A204.1 (cell line): ENCODE results near the gene EVC.

Experiments used
- FAIRE-seq: peaks from 2 replicates; lab custom pipeline; 2012; peaks lifted over from hg19 to GRCh38; lab: Jason Lieb, UNC

Gene EVC

GRCh38 chr4:5732158-5732557, 21.2 kb downstream of the EVC start:
- FAIRE-seq, result no peak

GRCh38 chr4:5734853-5735252, 23.9 kb downstream of the EVC start:
- FAIRE-seq, result no peak

GRCh38 chr4:5735463-5735862, 24.5 kb downstream of the EVC start:
- FAIRE-seq, result no peak

- FAIRE-seq, result no peak
These were observed 27.1 kb downstream of the EVC start for GRCh38 chr4:5738061-5738460.

- no peak for FAIRE-seq
These were observed 31.4 kb downstream of the EVC start for GRCh38 chr4:5742388-5742787.

- no peak for FAIRE-seq
These were observed 32.0 kb downstream of the EVC start for GRCh38 chr4:5742968-5743367.

GRCh38 chr4:5746250-5746649, 35.2 kb downstream of the EVC start:
- FAIRE-seq, result no peak

GRCh38 chr4:5746829-5747737, 36.1 kb downstream of the EVC start:
- no peak for FAIRE-seq

- no peak for FAIRE-seq
These were observed 36.9 kb downstream of the EVC start for GRCh38 chr4:5747738-5748375.

- FAIRE-seq, result no peak
These were observed 38.6 kb downstream of the EVC start for GRCh38 chr4:5749568-5749967.

- FAIRE-seq, result no peak
These were observed 39.3 kb downstream of the EVC start for GRCh38 chr4:5750052-5750945.

GRCh38 chr4:5750946-5751665, 40.1 kb downstream of the EVC start:
- FAIRE-seq, result no peak

GRCh38 chr4:5751666-5752375, 40.8 kb downstream of the EVC start:
- no peak for FAIRE-seq

- no peak for FAIRE-seq
These were observed 41.6 kb downstream of the EVC start for GRCh38 chr4:5752376-5753184.

- FAIRE-seq, result no peak
These were observed 42.4 kb downstream of the EVC start for GRCh38 chr4:5753366-5753765.

GRCh38 chr4:5753766-5754528, 42.9 kb downstream of the EVC start:
- no peak for FAIRE-seq

- FAIRE-seq, result no peak
These were observed 43.5 kb downstream of the EVC start for GRCh38 chr4:5754529-5754881.

- no peak for FAIRE-seq
These were observed 44.2 kb downstream of the EVC start for GRCh38 chr4:5755161-5755560.

GRCh38 chr4:5755679-5756078, 44.7 kb downstream of the EVC start:
- FAIRE-seq, result no peak

- no peak for FAIRE-seq
These were observed 45.3 kb downstream of the EVC start for GRCh38 chr4:5756271-5756670.
